HG02840 (cell line): Measurements from ENCODE around the gene IPCEF1.

Source experiments
- ATAC-seq: cut with Tn5 transposase; IDR thresholded peaks from one replicate; pipeline ENCODE4 v1.9.1; 2021; ENCODE audit warnings: mild to moderate bottlenecking, moderate library complexity, moderate number of reproducible peaks; ENCODE audit not compliant: unreplicated experiment, low FRiP score

Gene IPCEF1

DNA sequence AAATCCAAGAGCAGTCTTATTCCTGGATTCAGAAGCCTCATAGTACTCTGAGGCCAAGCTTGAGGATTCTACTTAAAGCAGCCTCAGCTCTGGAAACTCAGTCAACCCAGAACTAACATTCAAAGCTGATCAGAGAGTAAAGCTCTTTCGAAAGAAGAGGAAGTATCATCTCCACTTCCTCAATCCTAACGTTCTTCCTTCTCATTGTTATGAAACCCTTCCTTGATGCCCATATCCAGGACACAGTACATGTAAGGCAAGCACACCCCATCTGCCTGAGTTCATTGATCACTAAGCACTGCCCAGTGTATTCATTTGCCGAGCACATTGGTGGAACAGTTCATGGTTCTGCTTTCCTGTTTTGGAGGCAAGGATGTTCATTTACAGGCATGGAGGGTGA, at the start of gene IPCEF1:
IPCEF1 (minus strand) TSS at position 114 of the 400 bp plus-strand sequence. CDS start 90,856 bp downstream, outside the sequence.
- no peak for ATAC-seq

DNA sequence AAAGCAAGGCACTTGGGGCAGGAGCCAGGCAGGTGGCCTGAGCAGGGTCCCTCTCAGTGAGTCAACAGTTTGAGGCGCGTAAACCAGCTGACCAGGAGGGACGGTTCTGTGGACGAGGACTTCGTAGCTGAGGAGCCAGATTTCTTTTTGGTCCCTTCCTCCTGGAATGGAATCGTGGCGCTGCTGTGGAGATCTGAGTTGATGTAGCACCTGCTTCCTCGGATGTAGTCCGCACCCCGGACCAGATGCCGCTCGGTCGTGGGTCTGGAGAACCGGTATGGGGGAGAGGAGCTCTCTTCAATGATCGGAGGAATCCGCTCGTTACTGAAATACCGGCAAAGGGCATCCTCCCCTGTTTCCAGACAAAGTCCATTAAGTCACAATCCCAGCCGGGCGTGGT, 49.7 kb upstream of the IPCEF1 start:
- no peak for ATAC-seq

DNA sequence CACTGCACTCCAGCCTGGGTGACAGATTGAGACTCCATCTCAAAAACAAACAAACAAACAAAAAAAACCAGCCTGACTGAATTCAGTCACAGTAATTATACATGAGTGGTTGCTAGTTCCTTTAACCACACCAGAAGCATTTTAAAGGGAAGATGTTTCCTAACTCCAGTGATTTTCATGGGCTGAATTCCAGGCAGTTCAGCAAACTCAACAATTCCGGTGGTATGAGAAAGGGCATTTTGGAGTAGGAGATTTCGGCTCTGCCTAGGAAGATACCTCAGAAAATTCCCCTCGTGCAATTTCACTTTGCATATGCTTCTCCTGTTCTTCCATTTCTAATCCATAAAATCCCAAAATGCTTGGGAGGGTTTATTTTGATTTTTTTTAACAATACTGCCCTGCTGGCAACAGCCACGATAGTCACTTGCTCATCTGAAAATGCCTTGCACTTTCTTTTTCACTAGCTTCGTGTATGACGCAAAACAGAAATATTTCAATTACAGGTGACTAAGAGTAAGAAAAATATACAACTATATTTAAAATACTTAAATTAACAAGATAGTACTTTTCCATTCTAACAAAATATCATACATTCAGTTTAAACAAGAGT, 48.3 kb upstream of the IPCEF1 start:
- no peak for ATAC-seq

- ATAC-seq = no peak
These were observed 47.2 kb upstream of the IPCEF1 start for GRCh38 chr6:154403788-154404187.

DNA sequence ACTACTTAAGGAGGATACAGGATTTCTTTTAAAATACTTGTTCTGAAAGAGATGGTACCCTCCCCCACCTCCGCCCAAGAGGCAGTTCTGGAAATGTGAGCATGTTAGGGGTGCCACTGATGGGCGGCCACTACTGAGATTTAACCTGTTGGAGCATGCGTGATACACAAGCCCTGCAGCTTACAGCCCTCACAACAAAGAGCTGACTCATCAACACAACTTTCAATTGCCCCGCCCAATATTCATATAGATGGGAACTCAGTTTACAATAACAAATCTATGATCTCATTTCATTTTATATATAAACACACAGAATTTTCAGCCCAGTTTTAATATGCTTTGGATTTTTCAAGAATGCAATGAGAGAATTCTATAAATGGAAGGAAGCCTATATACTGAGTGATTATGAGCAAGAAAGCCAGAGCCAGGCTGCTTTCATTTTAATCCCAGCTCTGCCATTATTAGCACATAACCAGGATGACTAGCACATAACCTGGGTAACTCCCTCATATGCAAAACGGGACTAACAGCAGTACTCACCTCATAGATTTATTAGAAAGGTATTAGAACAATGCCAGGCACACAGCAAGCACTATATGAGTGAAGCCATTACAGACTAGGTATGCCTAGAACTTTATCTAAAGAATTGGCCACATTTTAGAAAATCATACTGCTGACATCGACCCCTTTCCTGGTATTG, 45.6 kb upstream of the IPCEF1 start:
- ATAC-seq = no peak

DNA sequence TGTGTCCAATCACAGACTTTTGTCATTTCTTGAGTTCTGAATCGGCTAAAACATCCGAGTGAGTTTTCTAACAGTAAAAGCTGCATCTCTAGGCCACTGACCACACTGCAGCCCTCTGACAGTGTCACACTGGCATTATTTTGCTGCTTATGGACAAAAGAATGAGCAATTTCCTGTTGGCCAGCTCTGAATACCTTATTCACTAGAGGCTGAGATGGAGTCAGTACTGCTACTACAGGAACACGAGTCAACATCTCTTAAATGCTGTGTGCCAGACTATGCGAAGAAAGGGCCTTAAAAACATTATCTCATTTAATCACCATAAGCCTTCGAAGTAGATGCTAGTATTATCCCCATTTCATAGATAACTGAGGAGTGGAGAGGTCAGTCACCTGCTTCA, 42.5 kb upstream of the IPCEF1 start:
- ATAC-seq = no peak

GRCh38 chr6:154397491-154398195, 41.0 kb upstream of the IPCEF1 start:
- no peak for ATAC-seq

DNA sequence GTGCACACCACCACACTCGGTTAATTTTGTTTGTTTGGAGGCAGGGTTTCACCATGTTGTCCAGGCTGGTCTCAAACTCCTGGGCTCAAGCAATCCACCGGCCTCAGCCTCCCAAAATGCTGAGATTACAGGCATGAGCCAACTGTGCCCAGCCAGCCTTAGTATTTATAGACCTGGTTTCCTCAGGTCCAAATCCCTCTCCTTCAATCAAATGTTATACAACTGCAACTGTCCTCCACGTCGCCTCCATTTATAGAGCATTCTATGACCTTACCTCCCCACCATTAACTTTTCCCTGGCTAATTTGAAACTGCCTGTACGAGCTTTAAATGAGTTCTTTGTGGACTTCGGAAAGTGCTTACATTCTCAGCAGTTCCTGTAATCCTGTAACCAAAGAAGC, 39.3 kb upstream of the IPCEF1 start:
- no peak for ATAC-seq

- ATAC-seq = no peak
These were observed 38.7 kb upstream of the IPCEF1 start for GRCh38 chr6:154395316-154395715.

DNA sequence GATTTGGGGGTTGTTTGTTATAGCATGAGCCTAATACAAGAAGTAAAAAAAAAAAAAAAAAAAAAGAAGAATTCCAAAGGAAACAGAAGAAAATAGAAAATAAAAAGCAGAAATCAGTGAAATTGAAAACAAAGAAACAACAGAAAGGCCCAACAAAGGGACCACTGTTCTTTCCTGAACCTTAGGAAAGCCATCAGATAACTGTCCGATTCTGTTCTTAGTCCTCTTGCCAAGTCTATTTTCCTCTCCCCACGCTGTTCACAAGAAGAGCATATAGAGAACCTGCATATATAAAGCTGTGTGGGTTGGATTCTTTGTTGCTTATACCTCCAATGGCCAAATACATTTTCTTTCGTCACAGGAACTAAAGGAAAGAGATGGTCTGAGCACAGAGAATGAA, 38.0 kb upstream of the IPCEF1 start:
- ATAC-seq = no peak

- ATAC-seq = no peak
These were observed 33.4 kb upstream of the IPCEF1 start for GRCh38 chr6:154390034-154390433.

DNA sequence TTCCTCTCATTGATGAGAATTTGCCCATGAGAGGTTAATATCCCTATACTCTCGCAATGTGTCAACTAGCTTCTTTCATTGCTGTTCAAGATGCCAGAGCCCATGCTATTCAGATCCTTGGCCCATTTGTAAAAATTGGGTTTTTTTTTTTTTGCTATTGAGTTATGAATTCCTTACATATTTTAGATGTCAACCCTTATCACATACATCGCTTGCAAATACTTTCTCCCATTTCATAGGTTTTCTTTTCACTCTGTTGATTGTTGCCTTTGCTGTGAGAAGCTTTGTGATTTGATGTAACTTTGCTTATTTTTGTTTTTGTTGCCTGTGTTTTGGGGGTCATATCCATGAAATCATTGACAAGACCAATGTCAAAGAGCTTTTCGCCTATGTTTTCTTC, 32.2 kb upstream of the IPCEF1 start:
- ATAC-seq = no peak

GRCh38 chr6:154386848-154387717, 30.5 kb upstream of the IPCEF1 start:
- no peak for ATAC-seq

- ATAC-seq = no peak
These were observed 27.6 kb upstream of the IPCEF1 start for GRCh38 chr6:154384191-154384590.

- no peak for ATAC-seq
These were observed 26.7 kb upstream of the IPCEF1 start for GRCh38 chr6:154383273-154383672.

GRCh38 chr6:154382740-154383139, 26.1 kb upstream of the IPCEF1 start:
- ATAC-seq = no peak

DNA sequence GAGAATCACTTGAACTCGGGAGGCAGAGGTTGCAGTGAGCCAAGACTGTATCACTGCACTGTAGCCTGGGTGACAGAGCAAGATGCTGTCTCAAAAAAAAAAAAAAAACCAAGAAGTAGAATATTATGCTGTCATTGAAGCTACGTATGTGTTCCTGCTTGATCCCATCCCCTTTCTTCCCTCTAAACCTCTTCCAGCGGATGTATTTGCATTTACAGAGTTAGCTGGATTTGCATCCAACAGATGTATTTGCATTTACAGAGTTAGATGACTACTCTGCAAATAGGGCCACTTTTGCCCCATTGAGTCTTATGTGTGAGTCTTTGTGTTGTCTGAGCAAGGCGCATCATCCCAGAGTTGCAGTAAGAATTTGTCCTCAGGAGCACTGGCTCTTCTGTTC, 24.9 kb upstream of the IPCEF1 start:
- ATAC-seq = no peak

DNA sequence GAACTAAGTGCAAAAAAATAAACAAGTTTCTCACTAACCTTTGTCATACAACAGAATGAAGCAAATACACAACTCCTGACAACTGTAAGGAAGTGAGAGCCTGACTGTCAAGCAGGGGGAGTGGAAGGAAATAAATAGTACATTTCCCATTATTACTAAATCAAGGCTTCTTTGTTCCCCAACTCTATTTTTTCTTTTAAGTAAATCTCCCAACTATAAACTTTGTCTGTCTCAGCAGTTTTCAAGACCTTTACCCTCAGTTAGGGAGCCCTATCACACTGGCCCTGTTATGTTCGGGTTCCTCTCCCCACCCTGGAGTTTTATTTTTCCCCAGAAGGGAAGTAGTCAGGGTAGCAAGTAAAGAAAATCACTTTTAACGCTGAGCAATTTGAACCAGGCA, 24.1 kb upstream of the IPCEF1 start:
- ATAC-seq = no peak

DNA sequence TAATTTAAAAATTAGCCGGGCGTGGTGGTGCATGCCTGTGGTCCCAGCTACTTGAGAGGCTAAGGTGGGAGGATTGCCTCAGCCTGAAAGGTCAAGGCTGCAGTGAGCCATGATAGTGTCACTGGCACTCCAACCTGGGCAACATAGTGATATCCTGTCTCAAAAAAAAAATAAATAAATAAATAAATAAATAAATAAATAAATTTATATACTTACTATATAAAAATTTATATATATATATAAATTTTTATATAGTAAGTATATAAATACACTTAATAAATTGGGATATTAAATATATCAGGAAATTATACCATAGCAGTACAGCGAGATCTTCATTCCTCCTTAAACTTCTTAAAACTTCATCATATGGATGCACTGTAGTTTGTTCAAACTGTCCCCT, 23.0 kb upstream of the IPCEF1 start:
- ATAC-seq = no peak

DNA sequence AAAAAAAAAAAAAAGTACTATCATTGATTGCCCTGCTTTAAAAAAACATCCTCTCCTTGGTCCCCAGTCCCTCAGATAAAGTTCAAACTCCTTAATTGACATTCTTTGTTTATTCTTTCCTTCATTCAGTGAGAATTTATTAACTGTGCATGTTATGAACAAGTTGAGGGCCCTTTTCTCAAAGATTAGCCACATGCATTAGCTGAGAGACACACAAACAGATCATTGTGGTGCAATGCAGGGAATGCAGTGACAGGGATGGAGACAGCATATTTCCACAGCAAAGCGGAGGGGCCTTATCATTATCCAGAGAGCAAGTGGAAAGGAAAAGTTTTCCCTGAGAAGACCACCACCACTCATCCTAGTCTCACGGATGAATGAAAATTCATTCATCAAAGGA, 21.9 kb upstream of the IPCEF1 start:
- ATAC-seq = no peak

- ATAC-seq = no peak
These were observed 21.1 kb upstream of the IPCEF1 start for GRCh38 chr6:154377726-154378125.
